Hepatocyte (in vitro differentiated cells): ENCODE data around the gene GIPC1. TPM values are rescaled to one million over a fixed set of nuclear protein-coding genes. Genes with fewer than 3 reads are reported as not detected.

ENCODE experiments used
- DNase-seq: peaks from one replicate; pipeline ENCODE4 v3.0.0-alpha.2; 2016; ENCODE audit warnings: low spot score
- H2AFZ ChIP-seq: fragments of 200-600 bp; sonication (generic); 2 replicates; pipeline ENCODE4 v1.6.0; 2016; ENCODE audit warnings: antibody characterized with exemption, mild to moderate bottlenecking
- H3K27ac ChIP-seq: fragments of 200-600 bp; sonication (generic); 2 replicates; pipeline ENCODE4 v1.5.1; 2016; ENCODE audit warnings: mild to moderate bottlenecking
- H3K27me3 ChIP-seq: fragments of 200-600 bp; sonication (generic); 2 replicates; pipeline ENCODE4 v1.6.1; 2016
- H3K36me3 ChIP-seq: fragments of 200-600 bp; sonication (generic); replicated peaks from 2 replicates; pipeline ENCODE4 v1.5.1; 2016; ENCODE audit warnings: low read depth; ENCODE audit not compliant: insufficient read depth
- H3K4me1 ChIP-seq: fragments of 200-600 bp; sonication (generic); 2 replicates; pipeline ENCODE4 v1.5.1; 2016; ENCODE audit warnings: mild to moderate bottlenecking, moderate library complexity; ENCODE audit not compliant: insufficient read depth
- H3K4me2 ChIP-seq: fragments of 200-600 bp; sonication (generic); 2 replicates; pipeline ENCODE4 v1.6.0; 2016
- H3K4me3 ChIP-seq: fragments of 200-600 bp; sonication (generic); 2 replicates; pipeline ENCODE4 v1.5.1; 2016; ENCODE audit warnings: mild to moderate bottlenecking
- H3K79me2 ChIP-seq: fragments of 200-600 bp; sonication (generic); 2 replicates; pipeline ENCODE4 v1.6.0; 2017; ENCODE audit warnings: mild to moderate bottlenecking
- H3K9me2 ChIP-seq: fragments of 200-600 bp; sonication (generic); replicated peaks from 2 replicates; pipeline ENCODE4 v1.6.0; 2017; ENCODE audit warnings: mild to moderate bottlenecking; ENCODE audit not compliant: insufficient read depth
- H3K9me3 ChIP-seq: fragments of 200-600 bp; sonication (generic); 2 replicates; pipeline ENCODE4 v1.5.1; 2016; ENCODE audit warnings: low read depth, mild to moderate bottlenecking
- H4K20me1 ChIP-seq: fragments of 200-600 bp; sonication (generic); 2 replicates; pipeline ENCODE4 v1.6.0; 2016; ENCODE audit warnings: mild to moderate bottlenecking; ENCODE audit not compliant: insufficient read depth, poor library complexity, severe bottlenecking
- EZH2 ChIP-seq: fragments of 200-600 bp; sonication (generic); IDR thresholded peaks from 2 replicates; pipeline ENCODE4 v1.6.1; 2016; ENCODE audit warnings: antibody characterized with exemption, mild to moderate bottlenecking, borderline replicate concordance
- EZH2phosphoT487 ChIP-seq: fragments of 200-600 bp; sonication (generic); IDR thresholded peaks from one replicate; pipeline ENCODE4 v1.6.1; 2018; ENCODE audit warnings: antibody characterized with exemption, mild to moderate bottlenecking, low read depth, moderate library complexity; ENCODE audit not compliant: unreplicated experiment, severe bottlenecking
- WGBS: methylation state at CpG from one replicate; pipeline ENCODE4 v1.1.6; 2016; ENCODE audit warnings: low lambda C conversion rate; ENCODE audit errors: missing lambda C conversion rate; 5-methylcytosine and 5-hydroxymethylcytosine counted together
- polyA plus RNA-seq: library from polyadenylated mRNA; unstranded; fragments of >200 nt; fragmentation: Nextera tagmentation; extraction: Ambion mirVana; gene quantifications from 2 replicates; pipeline ENCODE4 v1.2.1, GENCODE V29; 2016
- total RNA-seq: library from RNA; depleted of rRNA; stranded (reverse); fragments of >200 nt; gene quantifications from 2 replicates; pipeline ENCODE4 v1.2.3, GENCODE V29; 2014
- TF ChIP-seq, protein P1 (sequence below): fragments of 200-600 bp; sonication (generic); IDR thresholded peaks from 2 replicates; pipeline ENCODE4 v1.5.1; 2016; ENCODE audit warnings: antibody characterized with exemption, mild to moderate bottlenecking; ENCODE audit not compliant: poor library complexity

Gene GIPC1
- total and polyA plus RNA-seq, 2 experiments from 2014 or later, result 127 to 186 TPM

DNA sequence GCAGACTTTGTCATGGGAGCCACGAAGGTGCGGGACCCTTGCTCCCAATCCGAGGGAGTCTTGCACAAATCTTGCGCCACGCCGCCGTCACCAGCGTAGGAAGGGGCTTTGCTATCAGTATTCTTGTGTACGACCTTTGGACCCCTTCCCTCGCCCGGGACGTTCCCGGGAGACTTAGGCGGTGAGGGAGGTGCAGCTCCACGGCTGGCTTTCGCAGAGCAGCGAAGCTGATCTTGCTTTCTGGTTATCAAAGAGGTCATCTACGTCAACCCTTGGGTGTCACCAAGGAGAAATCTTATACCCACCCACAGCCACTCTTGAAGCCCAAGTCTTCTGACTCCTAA lies 34.0 kb upstream of the GIPC1 start:
- no peaks in the 10 kb centered on the region for H3K9me2 ChIP-seq
- peak overlapping the region; percentile 76 for H3K27ac ChIP-seq
- no peaks in the 10 kb centered on the region for H3K27me3 ChIP-seq
- peak; percentile 87 for DNase-seq
- no peaks in the 10 kb centered on the region for H4K20me1 ChIP-seq
- no peaks in the 10 kb centered on the region for H3K36me3 ChIP-seq
- peaks cover 46% of the 10 kb centered on the region for H3K79me2 ChIP-seq
- WGBS, result under 1% methylated on average over 18 of the region's 18 CpGs
- no peak for TF ChIP-seq EZH2
- TF ChIP-seq EZH2phosphoT487, result no peak
- TF ChIP-seq, protein P1, sequence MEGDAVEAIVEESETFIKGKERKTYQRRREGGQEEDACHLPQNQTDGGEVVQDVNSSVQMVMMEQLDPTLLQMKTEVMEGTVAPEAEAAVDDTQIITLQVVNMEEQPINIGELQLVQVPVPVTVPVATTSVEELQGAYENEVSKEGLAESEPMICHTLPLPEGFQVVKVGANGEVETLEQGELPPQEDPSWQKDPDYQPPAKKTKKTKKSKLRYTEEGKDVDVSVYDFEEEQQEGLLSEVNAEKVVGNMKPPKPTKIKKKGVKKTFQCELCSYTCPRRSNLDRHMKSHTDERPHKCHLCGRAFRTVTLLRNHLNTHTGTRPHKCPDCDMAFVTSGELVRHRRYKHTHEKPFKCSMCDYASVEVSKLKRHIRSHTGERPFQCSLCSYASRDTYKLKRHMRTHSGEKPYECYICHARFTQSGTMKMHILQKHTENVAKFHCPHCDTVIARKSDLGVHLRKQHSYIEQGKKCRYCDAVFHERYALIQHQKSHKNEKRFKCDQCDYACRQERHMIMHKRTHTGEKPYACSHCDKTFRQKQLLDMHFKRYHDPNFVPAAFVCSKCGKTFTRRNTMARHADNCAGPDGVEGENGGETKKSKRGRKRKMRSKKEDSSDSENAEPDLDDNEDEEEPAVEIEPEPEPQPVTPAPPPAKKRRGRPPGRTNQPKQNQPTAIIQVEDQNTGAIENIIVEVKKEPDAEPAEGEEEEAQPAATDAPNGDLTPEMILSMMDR, result no peak
- peaks cover 4% of the 10 kb centered on the region for H3K4me1 ChIP-seq
- peak overlapping the region; percentile 80 for H3K4me2 ChIP-seq
- H2AFZ ChIP-seq, result peak overlapping the region; percentile 34
- no peaks in the 10 kb centered on the region for H3K9me3 ChIP-seq
- peak overlapping the region; percentile 54 for H3K4me3 ChIP-seq

DNA sequence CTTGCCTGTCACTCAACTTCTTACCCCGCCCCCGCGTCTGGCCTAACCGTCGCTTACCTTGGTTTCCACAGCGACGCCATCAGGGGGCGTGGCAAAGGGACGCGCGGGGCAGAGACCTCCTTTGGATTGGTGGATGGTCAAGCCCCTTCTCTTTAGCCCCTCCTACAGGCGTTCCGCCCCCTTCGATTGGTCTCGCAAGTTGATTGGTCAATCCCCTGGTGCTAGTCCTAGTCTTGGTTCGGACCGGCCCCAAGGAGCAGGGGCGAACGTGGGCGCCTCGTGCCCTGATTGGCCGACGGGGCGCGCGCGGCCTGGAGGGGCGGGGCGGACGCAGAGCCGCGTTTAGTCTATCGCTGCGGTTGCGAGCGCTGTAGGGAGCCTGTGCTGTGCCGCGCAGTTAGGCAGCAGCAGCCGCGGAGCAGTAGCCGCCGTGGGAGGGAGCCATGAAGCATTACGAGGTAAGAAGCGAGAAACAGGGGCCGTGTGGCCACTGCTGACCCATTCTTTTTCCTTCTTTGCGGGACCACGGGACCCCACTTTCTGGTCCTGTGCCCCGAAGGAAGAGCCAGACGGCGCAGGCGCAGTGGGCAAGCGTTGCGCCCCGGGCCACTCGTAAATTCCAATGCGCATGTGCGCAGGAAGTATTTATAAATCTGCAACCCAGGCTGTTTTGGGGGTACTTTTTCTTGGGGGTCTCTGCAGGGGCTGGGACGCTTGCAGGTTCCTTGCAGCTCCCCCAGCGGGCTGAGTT lies 33.5 kb upstream of the GIPC1 start, which contains the start of gene TECR:
Gene TECR (plus strand): TSS at position 341 of the 751 bp plus-strand sequence. CDS start 103 bp downstream, at position 444.
- TF ChIP-seq EZH2phosphoT487, result no peak
- TF ChIP-seq, protein P1, result peak; percentile 13
- Histone ChIP-seq H3K4me3 (peak within 1 kb of the TSS; percentile 54), H3K4me1 (peaks cover 4% of the 10 kb centered on the region), H3K4me2 (peak within 1 kb of the TSS; percentile 80), H3K9me3 (no peaks in the 10 kb centered on the region), H3K27ac (peak within 1 kb of the TSS; percentile 76), H3K36me3 (no peaks in the 10 kb centered on the region), H3K79me2 (peaks cover 40% of the 10 kb centered on the region), H3K27me3 (no peaks in the 10 kb centered on the region), H4K20me1 (no peaks in the 10 kb centered on the region), H2AFZ (peak within 1 kb of the TSS; percentile 45), H3K9me2 (no peaks in the 10 kb centered on the region)
- 1% methylated on average over 58 of the region's 59 CpGs for WGBS
- peak; percentile 100 for DNase-seq

DNA sequence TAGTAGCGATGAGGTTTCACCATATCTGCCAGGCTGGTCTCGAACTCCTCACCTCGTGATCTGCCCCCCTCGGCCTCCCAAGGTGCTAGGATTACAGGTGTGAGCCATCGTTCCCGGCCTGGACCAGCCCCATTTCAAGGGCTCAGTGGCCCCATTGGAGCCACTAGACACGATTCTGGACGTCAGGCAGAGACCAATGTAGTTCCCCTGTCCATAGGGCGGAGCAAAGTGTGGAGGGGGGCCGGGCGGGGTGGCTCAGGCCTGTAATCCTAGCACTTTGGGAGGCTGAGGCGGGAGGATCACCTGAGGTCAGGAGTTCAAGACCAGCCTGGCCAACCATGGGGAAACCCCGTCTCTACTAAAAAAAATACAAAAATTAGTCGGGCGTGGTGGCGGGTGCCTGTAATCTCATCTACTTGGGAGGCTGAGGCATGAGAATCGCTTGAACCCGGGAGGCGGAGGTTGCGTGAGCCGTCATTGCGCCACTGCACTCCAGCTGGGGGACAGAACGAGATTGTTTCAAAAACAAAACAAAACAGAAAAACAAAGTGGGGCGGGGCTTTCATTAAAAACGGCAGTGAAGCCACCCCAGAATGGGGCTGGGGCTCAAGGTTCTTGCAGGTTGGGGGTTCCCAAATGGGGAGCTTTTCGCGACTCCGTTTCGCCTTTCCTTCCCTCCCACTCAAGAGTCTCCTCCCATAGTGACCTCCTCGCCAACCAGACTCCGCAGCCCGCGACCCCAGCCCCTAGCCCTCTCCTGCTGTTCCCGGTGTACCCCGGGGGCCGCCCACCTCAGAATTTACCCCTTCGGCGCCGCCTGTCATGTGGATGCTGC lies 32.7 kb upstream of the GIPC1 start:
- H3K9me3 ChIP-seq, result no peaks in the 10 kb centered on the region
- H4K20me1 ChIP-seq, result no peaks in the 10 kb centered on the region
- H3K27me3 ChIP-seq, result no peaks in the 10 kb centered on the region
- H3K27ac ChIP-seq, result no peak overlapping the region
- peak overlapping the region; percentile 45 for H2AFZ ChIP-seq
- H3K79me2 ChIP-seq, result peaks cover 35% of the 10 kb centered on the region
- DNase-seq, result no peak
- H3K4me1 ChIP-seq, result peaks cover 4% of the 10 kb centered on the region
- WGBS, result 48% methylated on average over 38 of the region's 39 CpGs
- no peaks in the 10 kb centered on the region for H3K9me2 ChIP-seq
- peak overlapping the region; percentile 72 for H3K4me2 ChIP-seq
- no peaks in the 10 kb centered on the region for H3K36me3 ChIP-seq
- TF ChIP-seq, protein P1, result no peak
- TF ChIP-seq EZH2 (no peak), EZH2phosphoT487 (no peak)
- peak overlapping the region; percentile 3 for H3K4me3 ChIP-seq
